Fibroblast of mammary gland (primary cell): Measurements from ENCODE around the gene DSCAM.

Experiments used
- DNase-seq: peaks from one replicate; pipeline ENCODE4 v3.0.0-alpha.2; 2010; ENCODE audit warnings: low read depth
- H3K4me3 ChIP-seq: 2 replicates; pipeline ENCODE4 v1.5.1; 2011; ENCODE audit warnings: low read depth, mild to moderate bottlenecking, low read length, moderate library complexity; ENCODE audit not compliant: control insufficient read depth
- TF ChIP-seq, protein P1 (sequence below): conservative IDR thresholded peaks from 2 replicates; pipeline ENCODE4 v1.5.1; 2011; ENCODE audit warnings: low read depth, low read length, inconsistent platforms; ENCODE audit not compliant: control insufficient read depth, insufficient read depth

Gene DSCAM

GRCh38 chr21:40377135-40377534 is 469.8 kb downstream of the DSCAM start:
- TF ChIP-seq, protein P1, sequence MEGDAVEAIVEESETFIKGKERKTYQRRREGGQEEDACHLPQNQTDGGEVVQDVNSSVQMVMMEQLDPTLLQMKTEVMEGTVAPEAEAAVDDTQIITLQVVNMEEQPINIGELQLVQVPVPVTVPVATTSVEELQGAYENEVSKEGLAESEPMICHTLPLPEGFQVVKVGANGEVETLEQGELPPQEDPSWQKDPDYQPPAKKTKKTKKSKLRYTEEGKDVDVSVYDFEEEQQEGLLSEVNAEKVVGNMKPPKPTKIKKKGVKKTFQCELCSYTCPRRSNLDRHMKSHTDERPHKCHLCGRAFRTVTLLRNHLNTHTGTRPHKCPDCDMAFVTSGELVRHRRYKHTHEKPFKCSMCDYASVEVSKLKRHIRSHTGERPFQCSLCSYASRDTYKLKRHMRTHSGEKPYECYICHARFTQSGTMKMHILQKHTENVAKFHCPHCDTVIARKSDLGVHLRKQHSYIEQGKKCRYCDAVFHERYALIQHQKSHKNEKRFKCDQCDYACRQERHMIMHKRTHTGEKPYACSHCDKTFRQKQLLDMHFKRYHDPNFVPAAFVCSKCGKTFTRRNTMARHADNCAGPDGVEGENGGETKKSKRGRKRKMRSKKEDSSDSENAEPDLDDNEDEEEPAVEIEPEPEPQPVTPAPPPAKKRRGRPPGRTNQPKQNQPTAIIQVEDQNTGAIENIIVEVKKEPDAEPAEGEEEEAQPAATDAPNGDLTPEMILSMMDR, result no peak
- H3K4me3 ChIP-seq, result no peak overlapping the region

GRCh38 chr21:40373761-40374160 is 473.2 kb downstream of the DSCAM start:
- TF ChIP-seq, protein P1, result no peak
- DNase-seq, result no peak
- H3K4me3 ChIP-seq, result no peak overlapping the region

More at GRCh38 chr21:40377135-40377534, 469.8 kb downstream of the DSCAM start:
- no peak for DNase-seq

- no peak for DNase-seq
- no peak overlapping the region for H3K4me3 ChIP-seq
- TF ChIP-seq, protein P1, result no peak
Measured at GRCh38 chr21:40372506-40372905, 474.5 kb downstream of the DSCAM start.

GRCh38 chr21:40371329-40371728 is 475.6 kb downstream of the DSCAM start:
- DNase-seq, result no peak
- TF ChIP-seq, protein P1, result no peak
- H3K4me3 ChIP-seq, result no peak overlapping the region

DNA sequence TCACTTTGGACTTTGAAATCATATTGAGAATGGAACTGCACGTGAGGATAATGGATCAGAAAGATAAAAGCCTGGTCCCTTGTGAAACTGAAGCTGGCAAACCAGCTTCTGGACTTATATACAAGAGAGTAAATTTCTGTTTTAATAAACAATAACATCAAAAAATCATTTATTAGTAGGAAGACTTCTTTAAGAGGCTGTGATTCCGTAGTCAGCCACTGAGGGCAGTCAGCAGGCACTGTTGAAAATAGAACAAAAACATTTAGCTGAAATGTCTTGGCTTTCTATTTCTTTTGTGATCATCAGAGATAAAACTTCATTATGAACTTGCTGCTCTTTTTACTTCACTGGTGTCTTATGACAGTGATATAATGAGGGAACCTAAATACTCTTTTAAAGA is 490.3 kb downstream of the DSCAM start:
- DNase-seq, result no peak
- TF ChIP-seq, protein P1, result no peak
- H3K4me3 ChIP-seq, result no peak overlapping the region

DNA sequence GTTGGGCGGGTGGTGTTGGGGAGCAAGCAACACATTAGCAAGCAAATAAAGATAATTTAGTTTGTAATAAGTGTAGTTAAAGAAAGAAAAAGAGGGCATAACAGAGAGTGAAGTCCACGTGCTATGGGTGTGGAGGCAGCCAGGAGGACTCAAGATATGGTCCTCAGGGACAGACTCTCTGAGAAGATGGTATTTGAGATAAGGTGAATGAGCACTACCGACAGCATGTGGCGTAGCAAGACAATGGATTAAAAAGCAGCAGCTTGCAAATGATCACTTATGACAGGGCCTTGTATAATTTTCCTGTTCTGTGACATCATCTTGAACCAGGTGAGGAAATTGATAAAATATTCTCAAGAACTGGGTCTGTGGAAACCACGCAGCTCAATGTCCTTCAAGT is 491.9 kb downstream of the DSCAM start:
- DNase-seq, result no peak
- TF ChIP-seq, protein P1, result no peak
- H3K4me3 ChIP-seq, result no peak overlapping the region

GRCh38 chr21:40351006-40351405 is 496.0 kb downstream of the DSCAM start:
- no peak for DNase-seq
- TF ChIP-seq, protein P1, result no peak
- no peak overlapping the region for H3K4me3 ChIP-seq
